Measurements from ENCODE around the gene LDLRAD4.

The LDLRAD4 gene

DNA sequence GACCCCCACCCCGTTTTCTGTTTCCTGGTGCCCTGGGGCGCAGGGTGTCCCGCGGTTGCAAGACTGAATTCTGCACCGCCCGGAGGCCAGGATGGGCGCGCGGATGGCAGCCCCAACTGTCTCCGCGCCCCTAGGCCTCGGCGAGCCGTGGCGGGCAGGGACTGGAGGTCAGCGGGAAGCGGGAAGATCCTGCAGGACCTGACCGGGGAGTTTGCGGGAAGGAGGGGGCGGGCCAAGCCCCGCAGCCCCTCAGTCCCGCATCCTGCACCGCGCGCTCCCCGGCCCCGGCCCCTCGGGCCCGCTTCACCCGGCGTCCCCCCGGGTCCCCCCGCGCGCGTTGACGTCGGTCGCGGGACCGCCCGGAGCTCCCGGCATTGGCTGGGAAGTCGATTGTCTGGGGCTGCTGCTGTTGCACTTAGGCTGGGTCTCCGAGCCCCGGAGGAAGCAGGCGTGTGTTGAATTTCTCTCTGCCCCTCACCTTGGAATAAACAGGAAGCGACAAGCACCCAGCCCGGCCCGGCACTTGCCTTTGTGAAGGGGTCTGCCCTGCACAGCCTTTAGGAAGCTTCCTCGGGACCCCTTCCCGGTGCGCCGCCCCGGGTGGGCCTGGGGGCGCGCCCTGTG, at the start of gene LDLRAD4:
LDLRAD4 (plus strand) TSS at position 393 of the 624 bp plus-strand sequence.
- Histone ChIP-seq H2AFZ (ENCODE audit: low read length, unreplicated experiment) (peak within 1 kb of the TSS; percentile 50), H3K4me1 (ENCODE audit: control insufficient read depth, insufficient read depth, low read length, unreplicated experiment) (no peaks in the 10 kb centered on the region), H3K4me3 (ENCODE audit: low read depth, low read length) (peak within 1 kb of the TSS; percentile 67)

GRCh38 chr18:13173578-13174145, 44.9 kb upstream of the LDLRAD4 start:
- H2AFZ ChIP-seq (ENCODE audit: low read length, unreplicated experiment) = no peak overlapping the region

More for the DNA sequence above, at the start of gene LDLRAD4:
- Histone ChIP-seq H3K36me3 (ENCODE audit: insufficient read depth, low read length) (no peaks in the 10 kb centered on the region), H3K79me2 (ENCODE audit: control insufficient read depth, insufficient read depth, low read length, unreplicated experiment) (no peaks in the 10 kb centered on the region), H3K27me3 (ENCODE audit: insufficient read depth, low read length) (peaks cover 97% of the 10 kb centered on the region), H3K27ac (ENCODE audit: low read depth, low read length) (no peak within 1 kb of the TSS)

GRCh38 chr18:13175266-13175665, 43.3 kb upstream of the LDLRAD4 start:
- Histone ChIP-seq H3K36me3 (ENCODE audit: insufficient read depth, low read length) (no peaks in the 10 kb centered on the region), H3K27ac (ENCODE audit: low read depth, low read length) (no peak overlapping the region), H2AFZ (ENCODE audit: low read length, unreplicated experiment) (no peak overlapping the region), H3K27me3 (ENCODE audit: insufficient read depth, low read length) (peaks cover 7% of the 10 kb centered on the region), H3K4me3 (ENCODE audit: low read depth, low read length) (no peak overlapping the region), H3K4me1 (ENCODE audit: control insufficient read depth, insufficient read depth, low read length, unreplicated experiment) (no peaks in the 10 kb centered on the region), H3K79me2 (ENCODE audit: control insufficient read depth, insufficient read depth, low read length, unreplicated experiment) (no peaks in the 10 kb centered on the region)

More at GRCh38 chr18:13173578-13174145, 44.9 kb upstream of the LDLRAD4 start:
- Histone ChIP-seq H3K27ac (ENCODE audit: low read depth, low read length) (no peak overlapping the region), H3K36me3 (ENCODE audit: insufficient read depth, low read length) (no peaks in the 10 kb centered on the region), H3K4me1 (ENCODE audit: control insufficient read depth, insufficient read depth, low read length, unreplicated experiment) (no peaks in the 10 kb centered on the region), H3K4me3 (ENCODE audit: low read depth, low read length) (no peak overlapping the region), H3K79me2 (ENCODE audit: control insufficient read depth, insufficient read depth, low read length, unreplicated experiment) (no peaks in the 10 kb centered on the region), H3K27me3 (ENCODE audit: insufficient read depth, low read length) (peaks cover 17% of the 10 kb centered on the region)

- H3K27ac ChIP-seq (ENCODE audit: low read depth, low read length) = no peak overlapping the region
- no peak overlapping the region for H3K4me3 ChIP-seq (ENCODE audit: low read depth, low read length)
- H3K36me3 ChIP-seq (ENCODE audit: insufficient read depth, low read length) = no peaks in the 10 kb centered on the region
- H2AFZ ChIP-seq (ENCODE audit: low read length, unreplicated experiment) = no peak overlapping the region
- no peaks in the 10 kb centered on the region for H3K79me2 ChIP-seq (ENCODE audit: control insufficient read depth, insufficient read depth, low read length, unreplicated experiment)
- H3K4me1 ChIP-seq (ENCODE audit: control insufficient read depth, insufficient read depth, low read length, unreplicated experiment) = no peaks in the 10 kb centered on the region
- peaks cover 5% of the 10 kb centered on the region for H3K27me3 ChIP-seq (ENCODE audit: insufficient read depth, low read length)
These were observed 42.8 kb upstream of the LDLRAD4 start for GRCh38 chr18:13175754-13176210.

DNA sequence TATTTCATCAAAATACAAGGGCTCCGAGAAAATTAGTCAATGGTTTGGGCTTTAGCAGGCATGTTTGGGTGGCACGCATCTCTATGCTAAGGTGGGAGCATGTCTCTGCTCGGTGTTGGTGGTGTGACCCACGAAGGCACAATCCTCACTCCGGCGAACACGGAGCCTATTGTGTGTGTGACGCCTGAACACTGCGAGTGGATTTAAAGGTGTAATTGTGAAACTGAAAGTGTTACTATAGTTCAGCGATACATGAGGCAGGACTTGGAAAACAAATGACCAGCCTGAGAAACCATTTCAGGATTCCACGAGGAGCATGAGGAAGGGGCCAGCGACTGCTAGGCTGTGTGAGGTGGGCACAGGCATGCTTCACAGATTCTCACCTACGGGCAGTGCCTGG, 41.7 kb upstream of the LDLRAD4 start:
- Histone ChIP-seq H2AFZ (ENCODE audit: low read length, unreplicated experiment) (no peak overlapping the region), H3K27me3 (ENCODE audit: insufficient read depth, low read length) (peaks cover 15% of the 10 kb centered on the region), H3K27ac (ENCODE audit: low read depth, low read length) (no peak overlapping the region), H3K79me2 (ENCODE audit: control insufficient read depth, insufficient read depth, low read length, unreplicated experiment) (no peaks in the 10 kb centered on the region), H3K36me3 (ENCODE audit: insufficient read depth, low read length) (no peaks in the 10 kb centered on the region), H3K4me3 (ENCODE audit: low read depth, low read length) (no peak overlapping the region), H3K4me1 (ENCODE audit: control insufficient read depth, insufficient read depth, low read length, unreplicated experiment) (no peaks in the 10 kb centered on the region)

DNA sequence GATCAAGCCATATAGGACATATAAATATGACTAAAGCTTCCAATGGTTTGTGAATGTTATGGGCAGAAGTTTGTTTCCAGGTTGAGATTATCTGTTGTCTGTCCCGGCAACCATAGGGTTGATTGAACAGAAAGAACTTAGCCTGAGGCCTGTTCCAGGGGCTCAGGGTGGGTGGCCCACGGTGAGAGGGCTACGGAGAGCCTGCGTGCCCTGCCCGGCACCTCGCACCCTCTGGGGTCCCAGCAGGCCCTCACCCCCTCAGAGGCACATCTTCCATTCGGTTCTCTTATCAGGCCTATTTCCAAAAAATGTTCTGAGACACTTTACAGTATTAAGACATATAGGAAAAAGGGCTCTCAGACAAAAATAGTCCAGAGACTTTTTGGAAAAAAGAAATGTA, 40.4 kb upstream of the LDLRAD4 start:
- Histone ChIP-seq H3K4me1 (ENCODE audit: control insufficient read depth, insufficient read depth, low read length, unreplicated experiment) (no peaks in the 10 kb centered on the region), H2AFZ (ENCODE audit: low read length, unreplicated experiment) (no peak overlapping the region), H3K79me2 (ENCODE audit: control insufficient read depth, insufficient read depth, low read length, unreplicated experiment) (no peaks in the 10 kb centered on the region), H3K27ac (ENCODE audit: low read depth, low read length) (no peak overlapping the region), H3K36me3 (ENCODE audit: insufficient read depth, low read length) (no peaks in the 10 kb centered on the region), H3K4me3 (ENCODE audit: low read depth, low read length) (no peak overlapping the region), H3K27me3 (ENCODE audit: insufficient read depth, low read length) (peaks cover 23% of the 10 kb centered on the region)

DNA sequence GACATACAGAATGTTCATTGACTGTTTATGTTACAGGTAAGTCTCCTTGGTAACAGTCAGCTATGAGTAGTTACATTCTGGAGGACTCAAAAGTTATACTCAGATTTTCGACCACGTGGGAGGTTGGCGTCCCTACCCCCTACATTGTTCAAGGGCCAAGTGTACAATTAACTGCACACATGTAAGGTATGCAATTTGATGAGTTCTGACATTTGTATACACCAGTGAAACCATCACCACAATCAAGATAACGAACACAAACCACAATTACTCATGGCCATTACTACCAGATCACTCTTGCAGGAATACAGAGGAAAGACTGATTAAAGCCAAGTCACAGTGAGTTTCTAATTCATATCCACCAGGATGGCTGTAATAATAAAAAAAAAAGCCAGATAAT, 39.6 kb upstream of the LDLRAD4 start:
- Histone ChIP-seq H2AFZ (ENCODE audit: low read length, unreplicated experiment) (no peak overlapping the region), H3K79me2 (ENCODE audit: control insufficient read depth, insufficient read depth, low read length, unreplicated experiment) (no peaks in the 10 kb centered on the region), H3K36me3 (ENCODE audit: insufficient read depth, low read length) (no peaks in the 10 kb centered on the region), H3K27ac (ENCODE audit: low read depth, low read length) (no peak overlapping the region), H3K27me3 (ENCODE audit: insufficient read depth, low read length) (peaks cover 29% of the 10 kb centered on the region), H3K4me1 (ENCODE audit: control insufficient read depth, insufficient read depth, low read length, unreplicated experiment) (no peaks in the 10 kb centered on the region), H3K4me3 (ENCODE audit: low read depth, low read length) (no peak overlapping the region)

DNA sequence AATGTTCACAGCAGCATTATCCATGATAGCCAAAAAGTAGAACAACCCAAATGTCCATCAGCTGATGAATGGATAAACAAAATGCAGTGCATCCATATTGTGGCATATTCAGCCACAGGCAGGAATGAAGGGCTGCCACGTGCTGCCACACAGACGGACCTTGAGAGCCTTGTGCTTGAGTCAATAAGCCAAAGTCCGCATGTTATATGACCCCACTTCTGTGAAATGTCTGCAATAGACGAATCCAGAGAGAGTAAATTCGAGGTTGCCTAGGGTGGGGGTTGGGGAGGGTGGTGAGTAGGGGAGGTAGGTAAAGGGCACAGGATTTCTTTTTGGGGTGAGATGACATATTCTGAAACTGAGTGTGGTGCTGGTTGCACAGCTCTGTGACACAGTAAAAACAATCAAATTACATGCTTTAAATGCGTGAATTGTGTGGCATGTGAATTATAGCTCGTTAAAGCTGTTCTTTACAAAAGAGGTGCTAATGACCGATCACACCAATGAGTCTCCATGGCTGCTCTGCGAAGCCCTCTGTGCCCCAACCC, 38.9 kb upstream of the LDLRAD4 start:
- Histone ChIP-seq H3K36me3 (ENCODE audit: insufficient read depth, low read length) (no peaks in the 10 kb centered on the region), H3K79me2 (ENCODE audit: control insufficient read depth, insufficient read depth, low read length, unreplicated experiment) (no peaks in the 10 kb centered on the region), H3K27me3 (ENCODE audit: insufficient read depth, low read length) (peaks cover 29% of the 10 kb centered on the region), H2AFZ (ENCODE audit: low read length, unreplicated experiment) (no peak overlapping the region), H3K4me1 (ENCODE audit: control insufficient read depth, insufficient read depth, low read length, unreplicated experiment) (no peaks in the 10 kb centered on the region), H3K4me3 (ENCODE audit: low read depth, low read length) (no peak overlapping the region), H3K27ac (ENCODE audit: low read depth, low read length) (no peak overlapping the region)

DNA sequence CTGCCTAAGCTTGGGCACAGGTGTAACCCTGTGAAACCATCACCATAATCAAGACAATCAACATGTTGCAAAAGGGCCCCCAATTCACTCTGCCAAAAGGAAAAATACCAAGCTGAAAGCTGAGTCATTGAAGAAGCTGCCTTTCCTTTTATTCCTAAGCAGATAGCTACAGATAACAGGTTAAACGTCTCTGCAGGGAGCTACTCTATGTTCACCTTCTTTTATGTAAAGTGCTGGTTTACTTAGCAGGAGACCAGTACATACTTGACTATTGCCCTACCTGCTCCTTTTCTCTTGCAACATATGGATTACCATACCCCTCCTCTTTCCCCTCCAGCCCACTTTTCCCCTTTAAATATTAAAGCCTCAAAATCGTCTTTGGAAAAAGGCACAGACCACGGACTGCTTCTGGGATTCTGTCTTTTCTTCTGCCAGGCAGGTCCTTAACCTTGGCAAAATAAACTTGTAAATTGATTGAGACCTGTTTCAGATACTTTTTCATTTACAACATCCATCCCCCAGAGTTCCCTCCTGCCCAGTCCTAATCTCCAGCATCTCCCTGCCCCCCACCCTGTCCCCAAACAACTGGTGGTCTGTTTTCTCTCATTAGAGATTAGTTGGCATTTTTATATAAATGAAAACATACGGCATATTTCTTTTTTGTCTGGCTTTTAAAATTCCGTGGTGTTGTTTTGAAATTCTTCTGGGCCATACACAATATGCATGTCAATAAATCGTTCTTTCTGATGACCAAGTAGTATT, 37.8 kb upstream of the LDLRAD4 start:
- Histone ChIP-seq H3K4me3 (ENCODE audit: low read depth, low read length) (no peak overlapping the region), H3K79me2 (ENCODE audit: control insufficient read depth, insufficient read depth, low read length, unreplicated experiment) (no peaks in the 10 kb centered on the region), H3K27me3 (ENCODE audit: insufficient read depth, low read length) (peaks cover 29% of the 10 kb centered on the region), H3K4me1 (ENCODE audit: control insufficient read depth, insufficient read depth, low read length, unreplicated experiment) (no peaks in the 10 kb centered on the region), H3K27ac (ENCODE audit: low read depth, low read length) (no peak overlapping the region), H2AFZ (ENCODE audit: low read length, unreplicated experiment) (no peak overlapping the region), H3K36me3 (ENCODE audit: insufficient read depth, low read length) (no peaks in the 10 kb centered on the region)

DNA sequence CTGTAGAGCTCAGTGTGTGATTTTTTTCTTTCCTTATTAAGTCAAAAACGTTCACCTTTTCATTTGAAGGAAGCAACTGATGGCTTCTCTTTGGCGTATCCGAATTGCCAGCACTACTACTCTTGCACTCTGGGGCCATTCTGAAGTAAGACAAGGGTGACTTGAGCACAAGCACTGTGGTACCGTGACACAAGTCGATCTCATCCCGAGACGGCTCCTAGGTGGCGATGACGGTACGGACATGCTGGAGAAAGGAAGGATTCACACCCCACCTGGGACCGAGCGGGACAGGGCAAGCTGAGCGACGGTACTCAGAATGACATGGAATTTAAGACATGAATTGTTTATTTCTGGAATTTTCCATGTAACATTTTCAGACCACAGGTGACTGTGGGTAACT, 36.8 kb upstream of the LDLRAD4 start:
- H3K4me1 ChIP-seq (ENCODE audit: control insufficient read depth, insufficient read depth, low read length, unreplicated experiment) = no peaks in the 10 kb centered on the region
- H2AFZ ChIP-seq (ENCODE audit: low read length, unreplicated experiment) = no peak overlapping the region
- no peak overlapping the region for H3K27ac ChIP-seq (ENCODE audit: low read depth, low read length)
- no peaks in the 10 kb centered on the region for H3K36me3 ChIP-seq (ENCODE audit: insufficient read depth, low read length)
- H3K4me3 ChIP-seq (ENCODE audit: low read depth, low read length) = no peak overlapping the region
- peaks cover 29% of the 10 kb centered on the region for H3K27me3 ChIP-seq (ENCODE audit: insufficient read depth, low read length)
- H3K79me2 ChIP-seq (ENCODE audit: control insufficient read depth, insufficient read depth, low read length, unreplicated experiment) = no peaks in the 10 kb centered on the region
